Upper lobe of left lung (tissue), 4 donors: ENCODE measurements around the gene TRIM65.

Experiments
- CTCF ChIP-seq, 6 experiments: fragments of 450-650 bp in 4 of 6; fragments of 200-600 bp in 2 of 6; sonication (generic) in 2 of 6; IDR thresholded peaks; one replicate each; pipeline ENCODE4 v1.5.1; 2016 to 2019; ENCODE audit warnings: antibody characterized with exemption in 6 of 6
- POLR2A ChIP-seq, 4 donors: fragments of 450-650 bp; IDR thresholded peaks; one replicate each; pipeline ENCODE4 v1.5.1; 2016 to 2017; ENCODE audit warnings: antibody characterized with exemption in 4 of 4, mild to moderate bottlenecking in 2 of 4
- POLR2AphosphoS5 ChIP-seq, 2 donors: sonication (generic); formaldehyde crosslinking; IDR thresholded peaks; one replicate each; pipeline ENCODE4 v1.5.1; 2017; ENCODE audit warnings: antibody characterized with exemption in 2 of 2

DNA sequence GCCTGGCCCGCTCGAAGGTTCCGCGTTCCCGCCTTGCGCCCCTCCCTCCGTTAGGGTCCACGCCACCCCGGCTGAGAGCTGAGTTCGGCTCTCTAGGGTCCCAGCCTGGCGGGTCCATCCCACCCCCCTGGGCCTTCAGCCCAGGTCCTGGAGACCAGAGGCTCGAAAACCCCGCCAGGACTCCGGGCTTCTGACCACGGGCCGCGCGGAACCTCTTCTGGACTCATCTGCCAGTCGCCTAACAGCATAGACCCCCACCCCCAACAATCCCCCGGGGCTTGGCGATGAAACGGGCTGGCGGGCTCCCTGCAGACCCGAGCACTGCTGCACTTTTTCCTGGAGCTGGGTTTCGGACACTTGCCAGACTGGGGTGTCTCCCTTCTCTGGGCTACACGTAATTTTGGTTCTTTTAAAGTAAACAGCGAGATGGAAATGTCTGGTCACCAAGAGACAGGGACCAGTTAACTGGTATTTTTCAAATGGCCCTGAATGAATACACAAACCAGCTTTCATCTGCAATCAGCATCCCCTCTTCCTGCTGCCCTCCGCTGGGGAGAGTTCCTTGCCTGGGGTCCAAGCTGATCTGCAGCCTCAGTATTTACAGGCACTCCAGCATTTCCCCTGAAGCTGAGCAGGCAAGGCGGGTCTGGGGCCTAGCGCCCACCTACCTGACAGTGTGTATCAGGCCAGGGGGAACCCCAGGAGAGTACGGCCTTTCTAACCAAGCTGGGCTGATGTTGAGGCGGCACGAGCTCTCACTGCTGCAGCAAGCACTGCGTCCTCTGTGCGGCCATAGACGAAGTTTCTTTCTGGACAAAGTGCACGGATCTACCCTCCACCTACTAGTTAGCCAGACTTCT is 639 bp upstream of the TRIM65 start:
- TF ChIP-seq POLR2AphosphoS5 (IDR thresholded peaks at IDR 0.05) (no peak), CTCF (IDR thresholded peaks at IDR 0.05) (no peak), POLR2A (IDR thresholded peaks at IDR 0.05) (no peak)
